GM23338 (cell line): ENCODE results near the gene SHISA2. TPM values are rescaled to one million over a fixed set of nuclear protein-coding genes. Genes with fewer than 3 reads are reported as not detected.

Experiments used
- ATAC-seq: fragments of 200-7000 bp; cut with Tn5 transposase; 3 replicates; pipeline ENCODE4 v1.9.1; 2020
- DNase-seq: peaks from one replicate; pipeline ENCODE4 v3.0.0-alpha.2; 2015; ENCODE audit warnings: low spot score
- H2AFZ ChIP-seq: fragments of 200-600 bp; sonication (generic); 2 replicates; pipeline ENCODE4 v1.8.0; 2016; ENCODE audit warnings: antibody characterized with exemption, mild to moderate bottlenecking, moderate library complexity
- H3F3A ChIP-seq: fragments of 200-600 bp; sonication (generic); replicated peaks from 2 replicates; pipeline ENCODE4 v1.8.0; 2017; ENCODE audit warnings: antibody characterized with exemption, mixed run types, low read depth
- H3K27ac ChIP-seq: fragments of 200-600 bp; sonication (generic); 2 replicates; pipeline ENCODE4 v1.6.1; 2016; ENCODE audit warnings: low read depth
- H3K27me3 ChIP-seq: fragments of 200-600 bp; sonication (generic); 2 replicates; pipeline ENCODE4 v1.8.0; 2016; ENCODE audit warnings: mild to moderate bottlenecking, mixed run types, moderate library complexity; ENCODE audit not compliant: insufficient read depth
- H3K36me3 ChIP-seq: fragments of 200-600 bp; sonication (generic); 2 replicates; pipeline ENCODE4 v1.8.0; 2016; ENCODE audit warnings: mild to moderate bottlenecking; ENCODE audit not compliant: insufficient read depth
- H3K4me1 ChIP-seq: fragments of 200-600 bp; sonication (generic); 2 replicates; pipeline ENCODE4 v1.8.0; 2016; ENCODE audit warnings: mild to moderate bottlenecking, moderate library complexity; ENCODE audit not compliant: insufficient read depth
- H3K4me2 ChIP-seq: fragments of 200-600 bp; sonication (generic); 2 replicates; pipeline ENCODE4 v1.7.1; 2017; ENCODE audit warnings: mixed run types
- H3K4me3 ChIP-seq: fragments of 200-600 bp; sonication (generic); 2 replicates; pipeline ENCODE4 v1.6.1; 2016; ENCODE audit warnings: mixed run types
- H3K79me2 ChIP-seq: fragments of 200-600 bp; sonication (generic); replicated peaks from 2 replicates; pipeline ENCODE4 v1.8.0; 2017; ENCODE audit warnings: mild to moderate bottlenecking; ENCODE audit not compliant: insufficient read depth
- H3K9me2 ChIP-seq: fragments of 200-600 bp; sonication (generic); 2 replicates; pipeline ENCODE4 v1.8.0; 2017; ENCODE audit not compliant: insufficient read depth
- H4K20me1 ChIP-seq: fragments of 200-600 bp; sonication (generic); replicated peaks from 2 replicates; pipeline ENCODE4 v1.8.0; 2017; ENCODE audit warnings: mild to moderate bottlenecking; ENCODE audit not compliant: insufficient read depth
- H3K27ac Mint-ChIP-seq: 2 replicates; pipeline ENCODE4 v1.8.0; 2020; ENCODE audit warnings: inconsistent platforms, mild to moderate bottlenecking, moderate library complexity, mixed read lengths
- H3K27me3 Mint-ChIP-seq: 3 replicates; pipeline ENCODE4 v1.8.0; 2022; ENCODE audit warnings: low read depth, mild to moderate bottlenecking, moderate library complexity, mixed read lengths, inconsistent platforms; ENCODE audit not compliant: insufficient read depth, poor library complexity
- H3K36me3 Mint-ChIP-seq: 3 replicates; pipeline ENCODE4 v1.8.0; 2021; ENCODE audit warnings: low read depth, mild to moderate bottlenecking, inconsistent platforms, moderate library complexity, mixed read lengths
- H3K4me1 Mint-ChIP-seq: 3 replicates; pipeline ENCODE4 v1.8.0; 2020; ENCODE audit warnings: mild to moderate bottlenecking, inconsistent platforms, mixed read lengths
- H3K4me3 Mint-ChIP-seq: 3 replicates; pipeline ENCODE4 v1.8.0; 2021; ENCODE audit warnings: moderate library complexity, mild to moderate bottlenecking, inconsistent platforms, mixed read lengths
- H3K9me3 Mint-ChIP-seq: 3 replicates; pipeline ENCODE4 v1.8.0; 2020; ENCODE audit warnings: moderate library complexity, mild to moderate bottlenecking, inconsistent platforms, mixed read lengths
- CTCF ChIP-seq, 2 experiments: fragments of 200-600 bp in 1 of 2; sonication (generic) in 1 of 2; conservative IDR thresholded peaks; 2 replicates each; pipeline versions ENCODE4 v1.5.1 to v1.6.1; 2016 to 2017; ENCODE audit warnings: antibody characterized with exemption in 2 of 2, low read depth in 2 of 2, mild to moderate bottlenecking in 2 of 2, moderate library complexity in 1 of 2
- ETS1 ChIP-seq: IDR thresholded peaks from 2 replicates; pipeline ENCODE4 v1.6.1; 2016; ENCODE audit warnings: antibody characterized with exemption
- JUNB ChIP-seq: IDR thresholded peaks from one replicate; pipeline ENCODE4 v1.6.1; 2016; ENCODE audit warnings: antibody characterized with exemption; ENCODE audit not compliant: unreplicated experiment
- NANOG ChIP-seq: IDR thresholded peaks from 2 replicates; pipeline ENCODE4 v1.6.1; 2016; ENCODE audit warnings: antibody characterized with exemption, borderline replicate concordance
- POLR2AphosphoS5 ChIP-seq: IDR thresholded peaks from 2 replicates; pipeline ENCODE4 v1.6.1; 2016; ENCODE audit warnings: antibody characterized with exemption, low read depth
- ZNF331 ChIP-seq: fragments of 250-450 bp; sonication (Bioruptor Pico); IDR thresholded peaks from 2 replicates; pipeline ENCODE4 v1.5.0; 2020; ENCODE audit warnings: low read depth, mild to moderate bottlenecking, moderate library complexity
- ZNF462 ChIP-seq: fragments of 250-450 bp; sonication (Bioruptor Pico); IDR thresholded peaks from 2 replicates; pipeline ENCODE4 v1.5.0; 2020; ENCODE audit warnings: mild to moderate bottlenecking, moderate library complexity
- polyA plus RNA-seq: library from polyadenylated mRNA; unstranded; fragments of >200 nt; fragmentation: Nextera tagmentation; extraction: Ambion mirVana; gene quantifications from 2 replicates; pipeline ENCODE4 v1.2.1, GENCODE V29; 2016
- total RNA-seq: library from RNA; depleted of rRNA; stranded (reverse); fragments of >200 nt; shearing (Covaris generic); gene quantifications from 2 replicates; pipeline ENCODE4 v1.2.3, GENCODE V29; 2014
- TF ChIP-seq, protein P1 (sequence below): IDR thresholded peaks from one replicate; pipeline ENCODE4 v1.6.1; 2018; ENCODE audit warnings: antibody characterized with exemption; ENCODE audit not compliant: unreplicated experiment

The SHISA2 gene
- total and polyA plus RNA-seq, 2 experiments from 2014 or later: 17.9 to 37.4 TPM

DNA sequence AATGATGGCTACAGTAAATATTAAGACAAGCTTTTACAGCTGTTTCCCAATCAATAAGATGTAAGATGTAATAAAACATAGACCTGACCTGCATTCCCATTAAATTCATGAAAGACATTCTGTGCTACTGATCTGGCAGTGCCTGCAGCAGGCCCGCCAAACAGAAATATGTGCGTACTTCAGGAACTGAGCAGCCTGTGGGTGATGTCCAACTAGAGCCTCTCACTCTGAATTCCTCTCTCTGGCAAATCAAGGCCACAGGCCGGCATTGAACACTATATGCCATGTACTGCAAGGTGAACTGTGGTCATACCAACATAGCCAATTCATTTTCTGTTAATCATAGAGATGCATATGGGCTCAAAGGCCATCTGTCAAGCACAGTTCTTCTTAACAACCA is 17.8 kb downstream of the SHISA2 start:
- H3K9me3 Mint-ChIP-seq: peaks cover 22% of the 10 kb centered on the region
- DNase-seq: no peak
- H3K27ac Mint-ChIP-seq: no peak overlapping the region
- Histone ChIP-seq H4K20me1 (no peaks in the 10 kb centered on the region), H3K79me2 (no peaks in the 10 kb centered on the region), H3K4me2 (no peak overlapping the region), H3K27me3 (no peaks in the 10 kb centered on the region), H3K36me3 (no peaks in the 10 kb centered on the region), H3F3A (no peaks in the 10 kb centered on the region), H3K27ac (no peak overlapping the region), H3K4me3 (no peak overlapping the region), H2AFZ (no peak overlapping the region), H3K4me1 (peaks cover 11% of the 10 kb centered on the region), H3K9me2 (no peaks in the 10 kb centered on the region)
- no peak for ATAC-seq
- peaks cover 15% of the 10 kb centered on the region for H3K4me1 Mint-ChIP-seq
- H3K36me3 Mint-ChIP-seq: peaks cover 12% of the 10 kb centered on the region
- no peak for TF ChIP-seq ZNF331 (CRISPR knock-in tag)
- TF ChIP-seq NANOG: no peak
- TF ChIP-seq, protein P1, sequence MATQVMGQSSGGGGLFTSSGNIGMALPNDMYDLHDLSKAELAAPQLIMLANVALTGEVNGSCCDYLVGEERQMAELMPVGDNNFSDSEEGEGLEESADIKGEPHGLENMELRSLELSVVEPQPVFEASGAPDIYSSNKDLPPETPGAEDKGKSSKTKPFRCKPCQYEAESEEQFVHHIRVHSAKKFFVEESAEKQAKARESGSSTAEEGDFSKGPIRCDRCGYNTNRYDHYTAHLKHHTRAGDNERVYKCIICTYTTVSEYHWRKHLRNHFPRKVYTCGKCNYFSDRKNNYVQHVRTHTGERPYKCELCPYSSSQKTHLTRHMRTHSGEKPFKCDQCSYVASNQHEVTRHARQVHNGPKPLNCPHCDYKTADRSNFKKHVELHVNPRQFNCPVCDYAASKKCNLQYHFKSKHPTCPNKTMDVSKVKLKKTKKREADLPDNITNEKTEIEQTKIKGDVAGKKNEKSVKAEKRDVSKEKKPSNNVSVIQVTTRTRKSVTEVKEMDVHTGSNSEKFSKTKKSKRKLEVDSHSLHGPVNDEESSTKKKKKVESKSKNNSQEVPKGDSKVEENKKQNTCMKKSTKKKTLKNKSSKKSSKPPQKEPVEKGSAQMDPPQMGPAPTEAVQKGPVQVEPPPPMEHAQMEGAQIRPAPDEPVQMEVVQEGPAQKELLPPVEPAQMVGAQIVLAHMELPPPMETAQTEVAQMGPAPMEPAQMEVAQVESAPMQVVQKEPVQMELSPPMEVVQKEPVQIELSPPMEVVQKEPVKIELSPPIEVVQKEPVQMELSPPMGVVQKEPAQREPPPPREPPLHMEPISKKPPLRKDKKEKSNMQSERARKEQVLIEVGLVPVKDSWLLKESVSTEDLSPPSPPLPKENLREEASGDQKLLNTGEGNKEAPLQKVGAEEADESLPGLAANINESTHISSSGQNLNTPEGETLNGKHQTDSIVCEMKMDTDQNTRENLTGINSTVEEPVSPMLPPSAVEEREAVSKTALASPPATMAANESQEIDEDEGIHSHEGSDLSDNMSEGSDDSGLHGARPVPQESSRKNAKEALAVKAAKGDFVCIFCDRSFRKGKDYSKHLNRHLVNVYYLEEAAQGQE: no peak
- TF ChIP-seq JUNB: no peak
- no peak for TF ChIP-seq ZNF462
- no peak for TF ChIP-seq ETS1
- TF ChIP-seq CTCF (conservative IDR thresholded peaks at IDR 0.05; ENCODE audit: low read depth in 2 of 2): no peak
- TF ChIP-seq POLR2AphosphoS5: no peak
- no peaks in the 10 kb centered on the region for H3K27me3 Mint-ChIP-seq
- no peak overlapping the region for H3K4me3 Mint-ChIP-seq
